Subcutaneous abdominal adipose tissue (tissue), 5 donors: Measurements from ENCODE around the gene LGI4.

Experiments used
- H3K27ac ChIP-seq: one replicate; pipeline ENCODE4 v1.7.0; 2013; ENCODE audit warnings: low read depth, mild to moderate bottlenecking, inconsistent platforms, low read length, moderate library complexity
- H3K27me3 ChIP-seq, 5 donors: one replicate each; pipeline ENCODE4 v1.7.0; 2013; ENCODE audit warnings: low read length in 5 of 5, inconsistent platforms in 1 of 5; ENCODE audit not compliant: control insufficient read depth in 5 of 5, insufficient read depth in 4 of 5
- H3K36me3 ChIP-seq, 5 donors: one replicate each; pipeline ENCODE4 v1.7.0; 2013; ENCODE audit warnings: low read length in 5 of 5; ENCODE audit not compliant: control insufficient read depth in 5 of 5, insufficient read depth in 5 of 5
- H3K4me1 ChIP-seq, 5 donors: one replicate each; pipeline ENCODE4 v1.7.0; 2013; ENCODE audit warnings: low read length in 5 of 5, mild to moderate bottlenecking in 3 of 5, moderate library complexity in 1 of 5; ENCODE audit not compliant: control insufficient read depth in 5 of 5, insufficient read depth in 5 of 5
- H3K4me3 ChIP-seq, 5 donors: one replicate each; pipeline ENCODE4 v1.7.0; 2013; ENCODE audit warnings: low read length in 5 of 5, low read depth in 1 of 5
- H3K9ac ChIP-seq, 5 donors: one replicate each; pipeline ENCODE4 v1.7.0; 2013; ENCODE audit warnings: low read length in 5 of 5, mild to moderate bottlenecking in 4 of 5, moderate library complexity in 3 of 5
- H3K9me3 ChIP-seq, 5 donors: one replicate each; pipeline ENCODE4 v1.7.0; 2013; ENCODE audit warnings: low read length in 5 of 5; ENCODE audit not compliant: control insufficient read depth in 5 of 5
- donor health status: healthy.
- donor health status: healthy.
- donor health status: healthy.
- donor health status: healthy.
- donor health status: healthy.

LGI4 gene

GRCh38 chr19:35170359-35171061 lies 35.7 kb upstream of the LGI4 start:
- Histone ChIP-seq H3K4me1 (peaks cover 0 to 20% (median 14%) of the 10 kb centered on the region in 5 donors), H3K36me3 (peaks cover 0 to 32% (median 26%) of the 10 kb centered on the region in 5 donors), H3K27ac (no peak overlapping the region), H3K4me3 (no peak overlapping the region), H3K9ac (no peak overlapping the region), H3K9me3 (peaks cover 6 to 13% (median 11%) of the 10 kb centered on the region in 5 donors), H3K27me3 (no peaks in the 10 kb centered on the region)

- Histone ChIP-seq H3K9me3 (peaks cover 6 to 19% (median 13%) of the 10 kb centered on the region in 5 donors), H3K27me3 (no peaks in the 10 kb centered on the region), H3K9ac (no peak overlapping the region), H3K27ac (no peak overlapping the region), H3K4me1 (peaks cover 0 to 20% (median 11%) of the 10 kb centered on the region in 5 donors), H3K36me3 (peaks cover 0 to 42% (median 35%) of the 10 kb centered on the region in 5 donors), H3K4me3 (no peak overlapping the region)
Observed at GRCh38 chr19:35169221-35169995, 34.5 kb upstream of the LGI4 start.

- Histone ChIP-seq H3K4me1 (peaks cover 0 to 20% (median 11%) of the 10 kb centered on the region in 5 donors), H3K27ac (no peak overlapping the region), H3K36me3 (peaks cover 0 to 50% (median 41%) of the 10 kb centered on the region in 5 donors), H3K9ac (no peak overlapping the region), H3K27me3 (no peaks in the 10 kb centered on the region), H3K4me3 (no peak overlapping the region), H3K9me3 (peaks cover 7 to 23% (median 18%) of the 10 kb centered on the region in 5 donors)
Observed at GRCh38 chr19:35168196-35168595, 33.3 kb upstream of the LGI4 start.

- peaks cover 0 to 20% (median 11%) of the 10 kb centered on the region in 5 donors for H3K4me1 ChIP-seq
- H3K27me3 ChIP-seq = no peaks in the 10 kb centered on the region
- H3K27ac ChIP-seq = no peak overlapping the region
- H3K4me3 ChIP-seq = no peak overlapping the region
- H3K9me3 ChIP-seq = peaks cover 11 to 28% (median 18%) of the 10 kb centered on the region in 5 donors
- H3K9ac ChIP-seq = no peak overlapping the region
- H3K36me3 ChIP-seq = peaks cover 2 to 57% (median 48%) of the 10 kb centered on the region in 5 donors
Observed at GRCh38 chr19:35167251-35168119, 32.6 kb upstream of the LGI4 start.

- Histone ChIP-seq H3K27ac (no peak overlapping the region), H3K27me3 (no peaks in the 10 kb centered on the region), H3K9ac (no peak overlapping the region), H3K9me3 (peaks cover 15 to 35% (median 18%) of the 10 kb centered on the region in 5 donors), H3K4me3 (no peak overlapping the region), H3K36me3 (peaks cover 2 to 68% (median 59%) of the 10 kb centered on the region in 5 donors), H3K4me1 (peaks cover 0 to 14% (median 7%) of the 10 kb centered on the region in 5 donors)
Observed at GRCh38 chr19:35166100-35167063, 31.5 kb upstream of the LGI4 start.

GRCh38 chr19:35165200-35166058 lies 30.6 kb upstream of the LGI4 start:
- Histone ChIP-seq H3K27ac (no peak overlapping the region), H3K36me3 (peaks cover 2 to 77% (median 67%) of the 10 kb centered on the region in 5 donors), H3K4me3 (no peak overlapping the region), H3K27me3 (no peaks in the 10 kb centered on the region), H3K9ac (no peak overlapping the region), H3K9me3 (peaks cover 15 to 35% (median 18%) of the 10 kb centered on the region in 5 donors), H3K4me1 (peaks cover 0 to 12% (median 4%) of the 10 kb centered on the region in 5 donors)

GRCh38 chr19:35164418-35164817 lies 29.6 kb upstream of the LGI4 start:
- Histone ChIP-seq H3K4me1 (peaks cover 0 to 10% (median 0%) of the 10 kb centered on the region in 5 donors), H3K36me3 (peaks cover 2 to 81% (median 68%) of the 10 kb centered on the region in 5 donors), H3K4me3 (no peak overlapping the region), H3K27ac (no peak overlapping the region), H3K9ac (no peak overlapping the region), H3K9me3 (peaks cover 15 to 35% (median 18%) of the 10 kb centered on the region in 5 donors), H3K27me3 (no peaks in the 10 kb centered on the region)

GRCh38 chr19:35162471-35163326 lies 27.8 kb upstream of the LGI4 start:
- Histone ChIP-seq H3K36me3 (peaks cover 5 to 88% (median 76%) of the 10 kb centered on the region in 5 donors), H3K9me3 (peaks cover 15 to 35% (median 18%) of the 10 kb centered on the region in 5 donors), H3K4me1 (peaks cover 0 to 6% (median 0%) of the 10 kb centered on the region in 5 donors)

More at GRCh38 chr19:35162471-35163326, 27.8 kb upstream of the LGI4 start:
- H3K27me3 ChIP-seq = no peaks in the 10 kb centered on the region
- H3K27ac ChIP-seq = no peak overlapping the region
- H3K9ac ChIP-seq = no peak overlapping the region
- H3K4me3 ChIP-seq = no peak overlapping the region
